CD14-positive monocyte (primary cell): ENCODE data around the gene TAF4. TPM values are rescaled to one million over a fixed set of nuclear protein-coding genes. Genes with fewer than 3 reads are reported as not detected.

Experiments
- DNase-seq, 3 donors: peaks; one replicate each; pipeline ENCODE4 v3.0.0-alpha.2; 2011 to 2022
- H2AFZ ChIP-seq: 2 replicates; pipeline ENCODE4 v1.6.0; 2012; ENCODE audit warnings: mild to moderate bottlenecking, low read depth, low read length, inconsistent platforms; ENCODE audit not compliant: insufficient read depth, poor library complexity, severe bottlenecking
- H3K27ac ChIP-seq, 2 donors: 1 replicate in 1 of 2; 2 replicates in 1 of 2; pipeline ENCODE4 v1.5.1; 2012 to 2013; ENCODE audit warnings: low read length in 2 of 2, control low read depth in 1 of 2, inconsistent platforms in 1 of 2, low read depth in 1 of 2, mild to moderate bottlenecking in 1 of 2
- H3K27me3 ChIP-seq, 2 donors: one replicate each; pipeline versions ENCODE4 v1.6.0 to v1.6.1; 2011 to 2013; ENCODE audit warnings: low read length in 2 of 2; ENCODE audit not compliant: control insufficient read depth in 2 of 2, insufficient read depth in 2 of 2
- H3K36me3 ChIP-seq, 2 donors: replicated peaks in 1 of 2; 1 replicate in 1 of 2; 2 replicates in 1 of 2; pipeline versions ENCODE4 v1.5.1 to v1.6.1; 2012 to 2013; ENCODE audit warnings: low read length in 2 of 2, control low read depth in 1 of 2, inconsistent platforms in 1 of 2, mild to moderate bottlenecking in 1 of 2; ENCODE audit not compliant: insufficient read depth in 2 of 2, control insufficient read depth in 1 of 2
- H3K4me1 ChIP-seq, 2 donors: 1 replicate in 1 of 2; 2 replicates in 1 of 2; pipeline versions ENCODE4 v1.5.1 to v1.6.1; 2012 to 2013; ENCODE audit warnings: low read length in 2 of 2, control low read depth in 1 of 2, inconsistent platforms in 1 of 2, mild to moderate bottlenecking in 1 of 2, moderate library complexity in 1 of 2; ENCODE audit not compliant: insufficient read depth in 2 of 2, control insufficient read depth in 1 of 2
- H3K4me2 ChIP-seq: replicated peaks from 2 replicates; pipeline ENCODE3; 2012; ENCODE audit warnings: low read length, moderate library complexity, mild to moderate bottlenecking; ENCODE audit not compliant: poor library complexity, severe bottlenecking; ENCODE audit errors: extremely low read depth
- H3K4me3 ChIP-seq, 3 experiments: fragments of 200-600 bp in 1 of 3; sonication (generic) in 1 of 3; replicated peaks in 1 of 3; 1 replicate in 2 of 3; 2 replicates in 1 of 3; pipeline ENCODE4 v1.5.1; 2011 to 2013; ENCODE audit warnings: low read length in 3 of 3, mild to moderate bottlenecking in 3 of 3, control low read depth in 2 of 3, low read depth in 2 of 3, inconsistent platforms in 1 of 3, moderate library complexity in 1 of 3
- H3K79me2 ChIP-seq: 2 replicates; pipeline ENCODE4 v1.6.0; 2012; ENCODE audit warnings: mild to moderate bottlenecking, control low read depth, inconsistent platforms, low read length, moderate library complexity; ENCODE audit not compliant: insufficient read depth
- H3K9ac ChIP-seq: 2 replicates; pipeline ENCODE4 v1.6.0; 2017; ENCODE audit warnings: low read length, mild to moderate bottlenecking; ENCODE audit not compliant: insufficient read depth, poor library complexity, severe bottlenecking
- H3K9me3 ChIP-seq, 2 donors: replicated peaks in 1 of 2; 1 replicate in 1 of 2; 2 replicates in 1 of 2; pipeline versions ENCODE4 v1.5.1 to v1.6.1; 2012 to 2013; ENCODE audit warnings: low read length in 2 of 2, control low read depth in 1 of 2; ENCODE audit not compliant: control insufficient read depth in 1 of 2, insufficient read depth in 1 of 2
- H4K20me1 ChIP-seq: 2 replicates; pipeline ENCODE4 v1.6.0; 2012; ENCODE audit warnings: mild to moderate bottlenecking, low read length, control low read depth, moderate library complexity; ENCODE audit not compliant: insufficient read depth
- H3K27ac Mint-ChIP-seq, 7 donors: one replicate each; pipeline ENCODE4 v1.8.0; 2020; ENCODE audit warnings: mild to moderate bottlenecking in 7 of 7, mixed read lengths in 7 of 7, moderate library complexity in 6 of 7, inconsistent platforms in 2 of 7
- H3K27me3 Mint-ChIP-seq, 3 donors: one replicate each; pipeline ENCODE4 v1.8.0; 2021 to 2022; ENCODE audit warnings: low read depth in 3 of 3, mild to moderate bottlenecking in 3 of 3, mixed read lengths in 3 of 3, moderate library complexity in 3 of 3, inconsistent platforms in 1 of 3
- H3K36me3 Mint-ChIP-seq, 2 donors: one replicate each; pipeline ENCODE4 v1.8.0; 2020; ENCODE audit warnings: mixed read lengths in 2 of 2, inconsistent platforms in 1 of 2, mild to moderate bottlenecking in 1 of 2
- H3K4me1 Mint-ChIP-seq: one replicate; pipeline ENCODE4 v1.8.0; 2020; ENCODE audit warnings: mild to moderate bottlenecking, mixed read lengths
- H3K4me3 Mint-ChIP-seq, 2 donors: one replicate each; pipeline ENCODE4 v1.8.0; 2020; ENCODE audit warnings: mild to moderate bottlenecking in 2 of 2, mixed read lengths in 2 of 2, moderate library complexity in 1 of 2
- H3K9me3 Mint-ChIP-seq, 7 donors: one replicate each; pipeline ENCODE4 v1.8.0; 2020 to 2022; ENCODE audit warnings: mixed read lengths in 7 of 7, mild to moderate bottlenecking in 6 of 7, moderate library complexity in 6 of 7, inconsistent platforms in 2 of 7
- WGBS: methylation state at CpG from one replicate; pipeline ENCODE4 v1.1.5; 2013; ENCODE audit warnings: missing lambda C conversion rate; ENCODE audit not compliant: insufficient coverage; 5-methylcytosine and 5-hydroxymethylcytosine counted together
- intact Hi-C, 2 donors: fragments of 100-400 bp; cut with micrococcal nuclease; formaldehyde crosslinking; loops; one replicate each; pipeline versions ENCODE4 v1.15.0 to v1.15.1; 2023
- polyA plus RNA-seq, 3 donors: library from polyadenylated mRNA; depleted of rRNA in 1 of 3; unstranded in 2 of 3; stranded (reverse) in 1 of 3; fragments of 300-500 nt in 2 of 3; fragments of >200 nt in 1 of 3; fragmentation: Illumina TruSeq in 2 of 3; gene quantifications; 1 replicate in 2 of 3; 2 replicates in 1 of 3; pipeline ENCODE4 v1.2.3, GENCODE V29; 2012 to 2021
- TF ChIP-seq, protein P1 (sequence below): fragments of 200-600 bp; IDR thresholded peaks from one replicate; pipeline ENCODE4 v1.8.0; 2022; ENCODE audit warnings: antibody characterized with exemption, mild to moderate bottlenecking

TAF4 gene
- polyA plus RNA-seq, 3 donors = 0.48 to 14.9 (median 0.99) TPM

- peaks cover 28 to 37% of the 10 kb centered on the region in 2 donors for H3K4me1 ChIP-seq
- H3K79me2 ChIP-seq = peaks cover 88% of the 10 kb centered on the region
- Mint-ChIP-seq H3K27ac (peak overlapping the region in 1 of 7 donors; percentile 52), H3K4me3 (no peak overlapping the region), H3K4me1 (peaks cover 41% of the 10 kb centered on the region), H3K36me3 (peaks cover 14 to 39% of the 10 kb centered on the region in 2 donors), H3K27me3 (peaks cover 0 to 1% (median 0%) of the 10 kb centered on the region in 3 donors), H3K9me3 (peaks cover 0 to 2% (median 0%) of the 10 kb centered on the region in 7 donors)
- H4K20me1 ChIP-seq = peaks cover 85% of the 10 kb centered on the region
- no peaks in the 10 kb centered on the region for H3K27me3 ChIP-seq
- no peak overlapping the region for H3K4me2 ChIP-seq
- H2AFZ ChIP-seq = no peak overlapping the region
- WGBS = 93% methylated on average over 7 of the region's 11 CpGs
- no peaks in the 10 kb centered on the region for H3K9me3 ChIP-seq
- peaks cover 2 to 7% of the 10 kb centered on the region in 2 donors for H3K36me3 ChIP-seq
- no peak for DNase-seq
- TF ChIP-seq, protein P1, sequence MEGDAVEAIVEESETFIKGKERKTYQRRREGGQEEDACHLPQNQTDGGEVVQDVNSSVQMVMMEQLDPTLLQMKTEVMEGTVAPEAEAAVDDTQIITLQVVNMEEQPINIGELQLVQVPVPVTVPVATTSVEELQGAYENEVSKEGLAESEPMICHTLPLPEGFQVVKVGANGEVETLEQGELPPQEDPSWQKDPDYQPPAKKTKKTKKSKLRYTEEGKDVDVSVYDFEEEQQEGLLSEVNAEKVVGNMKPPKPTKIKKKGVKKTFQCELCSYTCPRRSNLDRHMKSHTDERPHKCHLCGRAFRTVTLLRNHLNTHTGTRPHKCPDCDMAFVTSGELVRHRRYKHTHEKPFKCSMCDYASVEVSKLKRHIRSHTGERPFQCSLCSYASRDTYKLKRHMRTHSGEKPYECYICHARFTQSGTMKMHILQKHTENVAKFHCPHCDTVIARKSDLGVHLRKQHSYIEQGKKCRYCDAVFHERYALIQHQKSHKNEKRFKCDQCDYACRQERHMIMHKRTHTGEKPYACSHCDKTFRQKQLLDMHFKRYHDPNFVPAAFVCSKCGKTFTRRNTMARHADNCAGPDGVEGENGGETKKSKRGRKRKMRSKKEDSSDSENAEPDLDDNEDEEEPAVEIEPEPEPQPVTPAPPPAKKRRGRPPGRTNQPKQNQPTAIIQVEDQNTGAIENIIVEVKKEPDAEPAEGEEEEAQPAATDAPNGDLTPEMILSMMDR = no peak
- no peak overlapping the region for H3K27ac ChIP-seq
- H3K9ac ChIP-seq = no peak overlapping the region
- H3K4me3 ChIP-seq = no peak overlapping the region
- intact Hi-C loops = no loop called here
Measured at GRCh38 chr20:62059401-62059800, 6.3 kb downstream of the TAF4 start.

DNA sequence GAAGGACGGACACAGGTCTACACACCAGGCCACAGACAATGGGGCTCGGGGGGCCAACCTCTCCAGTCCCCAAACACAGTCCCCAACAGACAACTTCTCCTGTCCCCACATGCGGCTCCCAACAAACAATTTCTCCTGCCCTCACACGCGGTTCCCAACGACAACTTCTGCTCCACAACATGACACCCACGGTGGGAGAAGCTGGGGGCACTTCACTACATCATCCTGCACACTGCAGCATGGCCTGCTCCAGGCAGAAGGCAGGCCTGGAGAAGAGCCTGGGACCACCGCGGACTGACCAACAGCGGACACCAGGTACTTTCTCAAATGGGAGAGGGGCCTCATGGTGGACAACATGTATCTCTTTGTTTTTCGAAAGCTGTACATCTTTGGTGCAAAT, 6.7 kb downstream of the TAF4 start:
- Histone ChIP-seq H3K4me3 (no peak overlapping the region), H4K20me1 (peaks cover 87% of the 10 kb centered on the region), H3K79me2 (peaks cover 88% of the 10 kb centered on the region), H3K36me3 (peaks cover 2 to 7% of the 10 kb centered on the region in 2 donors), H3K4me2 (no peak overlapping the region), H3K4me1 (peaks cover 24 to 32% of the 10 kb centered on the region in 2 donors), H2AFZ (no peak overlapping the region), H3K27ac (no peak overlapping the region), H3K9me3 (no peaks in the 10 kb centered on the region), H3K27me3 (no peaks in the 10 kb centered on the region), H3K9ac (no peak overlapping the region)
- Mint-ChIP-seq H3K27ac (no peak overlapping the region), H3K4me1 (peaks cover 38% of the 10 kb centered on the region), H3K9me3 (peaks cover 0 to 3% (median 0%) of the 10 kb centered on the region in 7 donors), H3K27me3 (peaks cover 0 to 1% (median 0%) of the 10 kb centered on the region in 3 donors), H3K36me3 (peaks cover 19 to 44% of the 10 kb centered on the region in 2 donors), H3K4me3 (no peak overlapping the region)
- no peak for DNase-seq
- 100% methylated on average over 1 of the region's 11 CpGs for WGBS
- TF ChIP-seq, protein P1 = no peak
- intact Hi-C loops = no loop called here
